ENCODE measurements around the gene NAA80. TPM values are rescaled to one million over a fixed set of nuclear protein-coding genes. Genes with fewer than 3 reads are reported as not detected.

NAA80 gene
- total RNA-seq, 1 experiment from 2014 or later: 25.2 TPM

- H3K27me3 ChIP-seq (ENCODE audit: insufficient read depth, low read depth): no peaks in the 10 kb centered on the region
- no peak for DNase-seq
- intact Hi-C loops (cut with micrococcal nuclease; ENCODE audit: unreplicated experiment): no loop called here
- H3K4me1 ChIP-seq (replicated peaks; ENCODE audit: insufficient read depth): peaks cover 29% of the 10 kb centered on the region
- ChIA-PET CTCF (no interaction called here), POLR2A (ENCODE audit: unreplicated experiment) (no interaction called here)
- peaks cover 7% of the 10 kb centered on the region; the same call in 1 of the 2 replicates for H4K20me1 ChIP-seq (ENCODE audit: insufficient read depth)
- H3K4me2 ChIP-seq: peak overlapping the region; percentile 91; the same call in 1 of the 2 replicates
- BruUV-seq (replicated peaks): no TSS peak
- no peak overlapping the region for H2AFZ ChIP-seq
- no peaks in the 10 kb centered on the region for H3K9me3 ChIP-seq (ENCODE audit: insufficient read depth, low read depth)
- H3K27ac ChIP-seq: no peak overlapping the region
- no peaks in the 10 kb centered on the region for H3K9me2 ChIP-seq (ENCODE audit: insufficient read depth)
- no peak overlapping the region for H3K4me3 ChIP-seq
- H3K79me2 ChIP-seq (ENCODE audit: low read depth): peaks cover 33% of the 10 kb centered on the region
- 0 out of 2 replicates have a peak, but pooled peaks have one; percentile 12 for TF ChIP-seq CTCF (conservative IDR thresholded peaks at IDR 0.05)
- TF ChIP-seq EZH2 (IDR thresholded peaks at IDR 0.05; ENCODE audit: low read depth): no peak
- peaks cover 7% of the 10 kb centered on the region; the same call in 1 of the 2 replicates for H3K36me3 ChIP-seq (ENCODE audit: low read depth)
- H3F3A ChIP-seq (ENCODE audit: insufficient read depth, low read depth): peaks cover 25% of the 10 kb centered on the region
Measured at GRCh38 chr3:50322115-50322385, 22.8 kb upstream of the NAA80 start.

GRCh38 chr3:50321336-50322114 is 22.3 kb upstream of the NAA80 start:
- peaks cover 7% of the 10 kb centered on the region; the same call in 1 of the 2 replicates for H4K20me1 ChIP-seq (ENCODE audit: insufficient read depth)
- peak overlapping the region; percentile 91 for H3K4me2 ChIP-seq
- CTCF ChIA-PET: interaction anchor here (0.5 to 1.1 kb wide), 6 partner anchors 18 to 1895 kb away, joined by 3 to 13 read pairs (median 4); partner anchors contain the start of gene HYAL1
- peaks cover 7% of the 10 kb centered on the region; the same call in 1 of the 2 replicates for H3K36me3 ChIP-seq (ENCODE audit: low read depth)
- peak; percentile 62 for TF ChIP-seq CTCF (conservative IDR thresholded peaks at IDR 0.05)
- TF ChIP-seq EZH2 (IDR thresholded peaks at IDR 0.05; ENCODE audit: low read depth): no peak
- peaks cover 31% of the 10 kb centered on the region for H3K4me1 ChIP-seq (replicated peaks; ENCODE audit: insufficient read depth)
- no peaks in the 10 kb centered on the region for H3K9me3 ChIP-seq (ENCODE audit: insufficient read depth, low read depth)
- H3K27ac ChIP-seq: peak overlapping the region; percentile 83
- no peaks in the 10 kb centered on the region for H3K9me2 ChIP-seq (ENCODE audit: insufficient read depth)
- intact Hi-C loops (cut with micrococcal nuclease; ENCODE audit: unreplicated experiment): loop anchor here (1.0 kb wide), 1 partner anchor 29 kb away; the partner anchor contains the start of gene IFRD2
- no TSS peak for BruUV-seq (replicated peaks)
- peak; percentile 69 to 89 for DNase-seq
- peaks cover 27% of the 10 kb centered on the region for H3K79me2 ChIP-seq (ENCODE audit: low read depth)
- no peaks in the 10 kb centered on the region for H3K27me3 ChIP-seq (ENCODE audit: insufficient read depth, low read depth)
- H3F3A ChIP-seq (ENCODE audit: insufficient read depth, low read depth): peaks cover 28% of the 10 kb centered on the region
- POLR2A ChIA-PET (ENCODE audit: unreplicated experiment): interaction anchor here (0.7 to 1.0 kb wide), 2 partner anchors 22 to 29 kb away, joined by 5 to 7 read pairs; partner anchors contain the start of genes HYAL3 and NAA80
- peak overlapping the region; percentile 69 for H3K4me3 ChIP-seq
- peak overlapping the region; percentile 91 for H2AFZ ChIP-seq

- CTCF ChIA-PET: interaction anchor here (0.5 to 1.1 kb wide), 6 partner anchors 18 to 1896 kb away, joined by 3 to 13 read pairs (median 4); partner anchors contain the start of gene HYAL1
- peak; percentile 40 to 80 for DNase-seq
Measured at GRCh38 chr3:50320853-50321335, 21.7 kb upstream of the NAA80 start.

More at GRCh38 chr3:50320853-50321335, 21.7 kb upstream of the NAA80 start:
- Histone ChIP-seq H3K79me2 (ENCODE audit: low read depth) (peaks cover 24% of the 10 kb centered on the region), H3K4me1 (replicated peaks; ENCODE audit: insufficient read depth) (peaks cover 38% of the 10 kb centered on the region), H3K27me3 (ENCODE audit: insufficient read depth, low read depth) (no peaks in the 10 kb centered on the region), H4K20me1 (ENCODE audit: insufficient read depth) (peaks cover 7% of the 10 kb centered on the region; the same call in 1 of the 2 replicates), H3K4me3 (peak overlapping the region; percentile 69), H2AFZ (peak overlapping the region; percentile 91), H3F3A (ENCODE audit: insufficient read depth, low read depth) (peaks cover 34% of the 10 kb centered on the region), H3K27ac (peak overlapping the region; percentile 83; the same call in 1 of the 2 replicates), H3K9me2 (ENCODE audit: insufficient read depth) (no peaks in the 10 kb centered on the region), H3K36me3 (ENCODE audit: low read depth) (peaks cover 7% of the 10 kb centered on the region; the same call in 1 of the 2 replicates), H3K4me2 (peak overlapping the region; percentile 91), H3K9me3 (ENCODE audit: insufficient read depth, low read depth) (no peaks in the 10 kb centered on the region)
- POLR2A ChIA-PET (ENCODE audit: unreplicated experiment): interaction anchor here (1.0 kb wide), 1 partner anchor 21 kb away, joined by 5 read pairs; the partner anchor contains the start of genes HYAL3 and NAA80
- no TSS peak for BruUV-seq (replicated peaks)
- intact Hi-C loops (cut with micrococcal nuclease; ENCODE audit: unreplicated experiment): loop anchor here (1.0 kb wide), 1 partner anchor 29 kb away; the partner anchor contains the start of gene IFRD2
- TF ChIP-seq EZH2 (IDR thresholded peaks at IDR 0.05; ENCODE audit: low read depth) (no peak), CTCF (conservative IDR thresholded peaks at IDR 0.05) (no peak)

Measured in PC-9 (cell line).